ENCODE results near the gene KCNH3.
"Not testable (repeated sequence)": the region's sequence is repeated elsewhere in the genome, so short reads cannot be mapped to it uniquely, and the experiment has no call there.

The KCNH3 gene

GRCh38 chr12:49538510-49539403, at the start of gene KCNH3:
Gene KCNH3 (plus strand): TSS chr12:49539030. CDS start chr12:49539417, 387 bp downstream.
- no peak for DNase-seq

- no peak for DNase-seq
These were observed 49.7 kb upstream of the KCNH3 start for GRCh38 chr12:49489154-49489553.

DNA sequence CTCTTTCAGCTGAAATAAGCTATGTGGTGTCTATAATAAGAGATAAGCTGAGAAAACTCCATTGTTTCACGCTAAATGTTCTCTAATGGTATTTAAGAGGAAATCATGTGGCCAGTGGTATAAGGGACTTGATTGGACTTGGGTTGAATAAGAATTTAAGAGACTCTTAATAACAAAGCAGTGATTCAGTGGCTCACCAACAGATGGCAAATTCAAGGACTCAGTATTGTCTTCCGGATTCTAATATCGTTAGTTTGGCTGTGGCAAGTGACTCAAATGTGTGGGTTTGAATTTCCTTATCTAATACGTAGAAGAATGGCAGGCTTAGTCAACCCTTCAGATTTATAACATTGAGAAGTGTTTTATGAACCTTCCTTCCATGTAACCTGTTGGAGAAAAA, 49.1 kb upstream of the KCNH3 start:
- DNase-seq = no peak

GRCh38 chr12:49491823-49492222, 47.0 kb upstream of the KCNH3 start:
- no peak for DNase-seq

DNA sequence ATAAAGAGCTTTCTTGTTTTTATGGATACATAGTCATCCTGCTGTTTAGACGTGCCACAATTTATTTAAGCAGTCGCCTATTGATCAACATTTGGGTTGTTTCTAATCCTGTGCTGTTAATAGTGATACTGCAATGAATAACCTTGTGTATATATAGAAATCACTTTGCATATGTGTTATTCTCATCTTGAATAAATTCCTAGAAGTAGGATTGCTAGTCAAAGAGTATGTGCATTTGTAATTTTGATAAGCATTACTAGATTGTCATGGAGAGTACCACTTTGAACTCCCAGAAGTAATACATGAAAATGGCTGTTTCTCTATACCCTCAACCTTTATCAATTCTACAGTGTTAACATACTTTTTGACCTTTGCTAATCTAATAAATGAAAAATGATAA, 44.9 kb upstream of the KCNH3 start:
- no peak for DNase-seq

DNA sequence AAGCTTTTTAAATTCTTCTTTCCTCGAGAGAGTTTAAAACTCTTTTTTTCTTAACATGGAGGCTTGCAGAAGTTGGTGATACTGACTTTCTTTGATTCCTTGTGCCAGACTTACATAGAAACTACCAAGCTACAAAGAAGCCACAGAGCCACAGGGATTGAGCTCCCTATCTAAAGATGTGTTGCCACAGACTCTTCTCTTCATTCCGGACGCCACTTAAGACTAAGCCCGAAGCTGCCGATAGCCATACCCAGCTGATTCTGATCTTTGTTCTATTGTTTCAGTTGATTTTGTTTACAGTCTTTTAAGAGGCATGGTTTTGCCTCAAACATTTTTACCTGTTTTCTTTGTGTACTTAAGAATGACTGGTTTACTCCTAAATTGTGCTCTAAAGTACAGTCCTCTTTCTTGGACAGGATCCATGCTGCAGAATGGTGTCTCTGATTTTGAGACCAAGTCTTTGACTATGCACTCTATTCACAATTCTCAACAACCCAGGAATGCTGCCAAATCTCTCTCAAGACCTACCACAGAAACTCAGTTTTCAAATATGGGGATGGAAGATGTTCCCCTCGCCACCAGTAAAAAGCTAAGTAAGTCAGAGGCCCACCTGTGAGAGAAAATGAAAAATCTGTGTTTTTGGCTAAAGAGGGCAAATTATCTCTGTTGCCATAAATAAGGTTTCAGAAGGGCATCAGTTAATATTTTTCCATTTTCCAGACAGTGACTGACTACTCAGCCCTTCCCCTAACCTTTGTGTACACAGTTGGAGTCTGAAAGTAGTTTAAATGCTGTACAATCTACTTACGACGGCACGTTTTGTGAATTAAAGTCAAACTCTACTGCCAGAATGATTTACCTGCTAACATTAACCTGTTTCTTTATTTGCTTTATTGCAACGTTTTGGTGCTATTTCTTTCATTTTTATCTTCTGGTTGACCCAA, 42.1 kb upstream of the KCNH3 start:
- DNase-seq = no peak

- no peak for DNase-seq
These were observed 36.9 kb upstream of the KCNH3 start for GRCh38 chr12:49501895-49502294.

- no peak for DNase-seq
These were observed 36.2 kb upstream of the KCNH3 start for GRCh38 chr12:49502590-49502989.

- peak; percentile 43 for DNase-seq
These were observed 35.1 kb upstream of the KCNH3 start for GRCh38 chr12:49503674-49504180.

DNA sequence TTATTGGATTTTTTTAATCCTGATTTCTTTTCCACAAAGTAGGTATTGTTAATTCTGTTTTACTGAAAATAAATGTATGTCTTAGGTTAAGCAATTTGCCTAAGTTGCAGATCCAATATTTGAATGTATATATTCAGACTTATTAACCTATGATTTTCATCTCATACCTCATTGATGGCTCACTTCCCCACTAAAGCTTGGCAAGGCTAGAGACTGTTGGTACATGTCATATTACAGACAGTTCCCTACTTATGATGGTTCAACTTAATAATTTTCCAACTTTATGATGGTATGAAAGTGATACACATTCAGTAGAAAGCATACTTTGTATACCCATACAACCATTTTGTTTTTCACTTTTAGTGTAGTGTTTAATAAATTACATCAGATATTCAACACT, 33.2 kb upstream of the KCNH3 start:
- no peak for DNase-seq

DNA sequence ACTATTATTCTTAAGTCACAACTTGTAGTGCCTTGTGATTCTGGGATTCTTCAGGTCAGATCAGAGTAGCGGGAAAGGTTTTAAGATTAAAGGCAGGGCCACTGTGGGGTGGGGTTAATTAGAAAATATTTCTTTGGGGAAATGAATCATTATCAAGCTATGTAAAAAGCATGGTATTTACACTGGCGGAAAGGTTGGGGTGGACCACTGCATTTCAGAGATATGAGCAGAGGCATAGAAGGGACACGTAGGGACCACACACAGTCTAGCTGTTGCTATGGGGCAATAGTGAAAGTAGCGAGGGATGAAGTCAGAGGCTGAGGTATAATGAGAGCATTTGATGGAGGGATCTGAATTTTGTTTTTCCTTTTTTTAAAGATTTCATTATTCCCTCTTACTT, 31.7 kb upstream of the KCNH3 start:
- no peak for DNase-seq

- DNase-seq = not testable (repeated sequence)
These were observed 29.1 kb upstream of the KCNH3 start for GRCh38 chr12:49509681-49510080.

GRCh38 chr12:49511410-49511809, 27.4 kb upstream of the KCNH3 start:
- DNase-seq = no peak

GRCh38 chr12:49512546-49512945, 26.3 kb upstream of the KCNH3 start:
- no peak for DNase-seq

DNA sequence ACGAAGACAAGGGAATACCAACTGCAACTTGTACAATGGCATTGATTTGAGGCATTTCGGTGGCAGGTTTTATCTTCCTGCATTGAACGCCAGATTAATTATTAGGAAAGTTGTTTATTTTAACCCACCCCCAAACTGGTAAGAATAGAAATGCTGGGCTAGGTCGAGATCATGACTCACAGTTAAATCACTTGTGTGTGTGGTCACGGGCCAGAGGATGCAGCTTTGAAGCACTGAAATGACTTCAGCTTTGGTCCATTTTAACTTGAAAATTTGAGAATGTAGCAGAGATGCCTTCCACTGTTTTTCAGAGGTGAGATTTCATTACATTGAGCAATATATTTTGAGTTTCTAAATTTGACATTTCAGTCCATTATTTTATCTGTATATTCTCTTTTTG, 23.6 kb upstream of the KCNH3 start:
- DNase-seq = no peak

- DNase-seq = no peak
These were observed 19.8 kb upstream of the KCNH3 start for GRCh38 chr12:49518914-49519573.

DNA sequence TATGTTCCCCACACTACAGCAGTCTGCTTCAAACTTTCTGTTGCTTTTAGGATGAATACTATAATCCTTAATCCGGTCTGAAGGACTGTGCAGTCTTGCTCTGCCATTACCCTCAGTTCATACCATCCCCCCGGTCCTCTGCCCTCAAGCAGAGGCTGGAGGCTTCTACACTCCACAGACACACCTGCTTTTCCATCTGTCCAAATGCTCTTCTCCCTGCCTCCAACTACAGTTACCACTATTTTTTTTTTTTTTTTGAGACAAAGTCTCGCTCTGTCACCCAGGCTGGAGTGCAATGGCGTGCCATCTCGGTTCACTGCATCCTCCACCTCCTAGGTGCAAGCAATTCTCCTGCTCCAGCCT, 19.3 kb upstream of the KCNH3 start:
- DNase-seq = no peak

DNA sequence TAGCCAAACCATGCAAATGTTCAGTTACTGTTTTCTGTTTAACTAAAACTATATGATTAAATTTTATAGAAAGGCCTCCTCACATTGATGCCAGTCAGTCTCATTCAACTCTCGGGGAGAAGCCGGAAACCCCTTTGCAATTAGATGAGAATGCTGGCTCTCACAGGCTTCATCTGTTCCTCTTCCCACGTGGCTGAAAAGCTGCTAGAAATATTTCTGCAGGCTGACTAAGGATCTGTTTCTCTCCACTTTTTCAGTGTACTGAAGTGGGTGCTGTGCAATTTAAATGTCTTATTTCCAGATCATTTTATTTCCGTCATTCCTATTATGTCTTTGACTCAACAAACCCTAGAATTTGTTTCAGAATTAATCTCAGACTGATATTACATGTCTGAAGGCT, 17.4 kb upstream of the KCNH3 start:
- DNase-seq = no peak

GRCh38 chr12:49524660-49525324, 14.0 kb upstream of the KCNH3 start:
- no peak for DNase-seq

- DNase-seq = no peak
These were observed 12.9 kb upstream of the KCNH3 start for GRCh38 chr12:49525942-49526341.

GRCh38 chr12:49527361-49528130, 11.3 kb upstream of the KCNH3 start:
- no peak for DNase-seq

DNA sequence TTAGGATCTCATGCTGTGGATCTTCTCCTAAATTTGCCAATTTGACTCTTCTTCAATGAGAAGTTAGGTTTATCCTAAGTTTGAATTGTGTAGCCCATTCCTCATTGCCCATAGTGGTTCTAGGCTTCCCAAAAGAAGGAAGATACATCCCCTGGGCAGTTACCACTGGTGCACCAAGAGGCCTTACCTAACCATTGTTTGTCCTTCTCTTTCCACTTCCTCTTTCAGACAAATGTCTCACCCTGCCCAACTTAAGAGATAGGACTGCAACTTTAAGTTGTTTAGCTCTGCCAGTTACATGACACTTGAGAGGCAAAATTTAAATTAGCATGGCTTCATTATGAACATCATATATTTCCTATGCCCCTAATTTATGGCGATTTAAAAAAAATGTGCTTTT, 9.4 kb upstream of the KCNH3 start:
- DNase-seq = no peak
